Muscle of leg (tissue), 11 donors: ENCODE measurements around the gene EFNA4. TPM values are rescaled to one million over a fixed set of nuclear protein-coding genes. Genes with fewer than 3 reads are reported as not detected.

Source experiments
- DNase-seq: peaks from one replicate; pipeline ENCODE4 v3.0.0; 2013
- H3K27ac ChIP-seq: one replicate; pipeline ENCODE4 v1.5.1; 2013; ENCODE audit warnings: mild to moderate bottlenecking, low read length, control low read depth
- H3K27me3 ChIP-seq: one replicate; pipeline ENCODE4 v1.6.1; 2013; ENCODE audit warnings: low read length; ENCODE audit not compliant: control insufficient read depth, insufficient read depth
- H3K36me3 ChIP-seq: one replicate; pipeline ENCODE4 v1.6.1; 2013; ENCODE audit warnings: low read length; ENCODE audit not compliant: control insufficient read depth, insufficient read depth
- H3K4me1 ChIP-seq: one replicate; pipeline ENCODE4 v1.6.1; 2013; ENCODE audit warnings: low read length; ENCODE audit not compliant: control insufficient read depth, insufficient read depth
- H3K4me3 ChIP-seq: one replicate; pipeline ENCODE4 v1.5.1; 2013; ENCODE audit warnings: low read length, control low read depth
- H3K9me3 ChIP-seq: replicated peaks from 2 replicates; pipeline ENCODE4 v1.6.1; 2013; ENCODE audit warnings: low read depth, low read length; ENCODE audit not compliant: control insufficient read depth
- WGBS: methylation state at CpG from one replicate; pipeline ENCODE4 v1.1.5; 2013; ENCODE audit warnings: missing lambda C conversion rate; ENCODE audit not compliant: insufficient coverage; 5-methylcytosine and 5-hydroxymethylcytosine counted together
- polyA plus RNA-seq, 8 donors: library from polyadenylated mRNA; unstranded; fragments of 120-200 nt; gene quantifications; one replicate each; pipeline versions ENCODE4 v1.2.1 to v1.2.3, GENCODE V29; 2013; ENCODE audit warnings: inconsistent platforms in 1 of 8, low replicate concordance in 1 of 8; ENCODE audit not compliant: insufficient read length in 8 of 8, insufficient read depth in 1 of 8
- total RNA-seq: library from RNA; stranded (reverse); fragments of 120-200 nt; gene quantifications from one replicate; pipeline ENCODE4 v1.2.4, GENCODE V29; 2013

The EFNA4 gene
- total and polyA plus RNA-seq, 9 donors: 5.6 to 9.5 (median 7.2) TPM

- H3K4me3 ChIP-seq: no peak overlapping the region
- WGBS: 2% methylated on average over 49 of the region's 68 CpGs
- no peak overlapping the region for H3K27ac ChIP-seq
- no peak for DNase-seq
- H3K4me1 ChIP-seq: peaks cover 72% of the 10 kb centered on the region
- no peaks in the 10 kb centered on the region for H3K9me3 ChIP-seq
- no peaks in the 10 kb centered on the region for H3K36me3 ChIP-seq
- H3K27me3 ChIP-seq: peaks cover 72% of the 10 kb centered on the region
These were observed 18.1 kb downstream of the EFNA4 start for GRCh38 chr1:155081472-155082300.

GRCh38 chr1:155082301-155083051 is 18.9 kb downstream of the EFNA4 start:
- peaks cover 72% of the 10 kb centered on the region for H3K4me1 ChIP-seq
- no peaks in the 10 kb centered on the region for H3K36me3 ChIP-seq
- DNase-seq: no peak
- peaks cover 68% of the 10 kb centered on the region for H3K27me3 ChIP-seq
- 3% methylated on average over 25 of the region's 36 CpGs for WGBS
- H3K27ac ChIP-seq: no peak overlapping the region
- no peaks in the 10 kb centered on the region for H3K9me3 ChIP-seq
- no peak overlapping the region for H3K4me3 ChIP-seq

GRCh38 chr1:155083052-155083541 is 19.6 kb downstream of the EFNA4 start:
- no peaks in the 10 kb centered on the region for H3K9me3 ChIP-seq
- H3K27ac ChIP-seq: no peak overlapping the region
- no peaks in the 10 kb centered on the region for H3K36me3 ChIP-seq
- WGBS: 59% methylated on average over 3 of the region's 6 CpGs
- H3K4me1 ChIP-seq: peaks cover 70% of the 10 kb centered on the region
- peaks cover 63% of the 10 kb centered on the region for H3K27me3 ChIP-seq
- no peak overlapping the region for H3K4me3 ChIP-seq
- DNase-seq: no peak

- no peak for DNase-seq
- no peaks in the 10 kb centered on the region for H3K9me3 ChIP-seq
- peak overlapping the region; percentile 62 for H3K4me3 ChIP-seq
- peaks cover 55% of the 10 kb centered on the region for H3K27me3 ChIP-seq
- WGBS: 41% methylated on average over 9 of the region's 21 CpGs
- H3K4me1 ChIP-seq: peaks cover 63% of the 10 kb centered on the region
- H3K27ac ChIP-seq: no peak overlapping the region
- H3K36me3 ChIP-seq: no peaks in the 10 kb centered on the region
These were observed 20.6 kb downstream of the EFNA4 start for GRCh38 chr1:155083865-155084721.

GRCh38 chr1:155084722-155085503 is 21.4 kb downstream of the EFNA4 start:
- no peaks in the 10 kb centered on the region for H3K36me3 ChIP-seq
- H3K9me3 ChIP-seq: no peaks in the 10 kb centered on the region
- H3K27ac ChIP-seq: peak overlapping the region; percentile 93
- peaks cover 55% of the 10 kb centered on the region for H3K4me1 ChIP-seq
- H3K27me3 ChIP-seq: peaks cover 47% of the 10 kb centered on the region
- DNase-seq: peak; percentile 99
- peak overlapping the region; percentile 62 for H3K4me3 ChIP-seq
- under 1% methylated on average over 63 of the region's 67 CpGs for WGBS

- H3K4me1 ChIP-seq: peaks cover 48% of the 10 kb centered on the region
- 0% methylated on average over 17 of the region's 32 CpGs for WGBS
- peak overlapping the region; percentile 62 for H3K4me3 ChIP-seq
- no peak for DNase-seq
- H3K27me3 ChIP-seq: peaks cover 40% of the 10 kb centered on the region
- H3K9me3 ChIP-seq: no peaks in the 10 kb centered on the region
- peak overlapping the region; percentile 93 for H3K27ac ChIP-seq
- H3K36me3 ChIP-seq: no peaks in the 10 kb centered on the region
These were observed 22.1 kb downstream of the EFNA4 start for GRCh38 chr1:155085504-155086127.

GRCh38 chr1:155086128-155086741 is 22.7 kb downstream of the EFNA4 start:
- Histone ChIP-seq H3K36me3 (no peaks in the 10 kb centered on the region), H3K4me1 (peaks cover 44% of the 10 kb centered on the region), H3K27me3 (peaks cover 34% of the 10 kb centered on the region), H3K27ac (no peak overlapping the region), H3K4me3 (no peak overlapping the region), H3K9me3 (no peaks in the 10 kb centered on the region)
- 5% methylated on average over 15 of the region's 24 CpGs for WGBS
- DNase-seq: no peak

GRCh38 chr1:155086856-155087535 is 23.5 kb downstream of the EFNA4 start:
- 66% methylated on average over 4 of the region's 8 CpGs for WGBS

More at GRCh38 chr1:155086856-155087535, 23.5 kb downstream of the EFNA4 start:
- Histone ChIP-seq H3K9me3 (no peaks in the 10 kb centered on the region), H3K36me3 (no peaks in the 10 kb centered on the region), H3K27me3 (peaks cover 30% of the 10 kb centered on the region), H3K4me1 (peaks cover 43% of the 10 kb centered on the region), H3K27ac (no peak overlapping the region), H3K4me3 (no peak overlapping the region)
- DNase-seq: no peak
